Osteoblast (primary cell): ENCODE measurements around the gene C1orf50. TPM values are rescaled to one million over a fixed set of nuclear protein-coding genes. Genes with fewer than 3 reads are reported as not detected.
A peak's percentile ranks its signal among the peaks of the same experiment; 100 is the strongest.

ENCODE experiments used
- DNase-seq: peaks from one replicate; pipeline ENCODE4 v3.0.0; 2011; ENCODE audit warnings: low spot score, mixed read lengths; ENCODE audit not compliant: insufficient read length; ENCODE audit errors: missing footprints
- H2AFZ ChIP-seq: 2 replicates; pipeline ENCODE4 v1.6.0; 2011; ENCODE audit warnings: mild to moderate bottlenecking, low read length
- H3K27ac ChIP-seq: 2 replicates; pipeline ENCODE4 v1.5.1; 2011; ENCODE audit warnings: mild to moderate bottlenecking, low read depth, low read length, moderate library complexity
- H3K27me3 ChIP-seq: 2 replicates; pipeline ENCODE4 v1.6.0; 2012; ENCODE audit warnings: mild to moderate bottlenecking, control low read depth, inconsistent platforms, low read length, moderate library complexity; ENCODE audit not compliant: insufficient read depth
- H3K36me3 ChIP-seq: 2 replicates; pipeline ENCODE4 v1.5.1; 2011; ENCODE audit warnings: mild to moderate bottlenecking, low read length, control low read depth, moderate library complexity; ENCODE audit not compliant: insufficient read depth
- H3K4me1 ChIP-seq: 2 replicates; pipeline ENCODE4 v1.5.1; 2011; ENCODE audit warnings: mild to moderate bottlenecking, low read length, control low read depth, moderate library complexity; ENCODE audit not compliant: insufficient read depth
- H3K4me2 ChIP-seq: 2 replicates; pipeline ENCODE4 v1.6.0; 2011; ENCODE audit warnings: mild to moderate bottlenecking, low read length; ENCODE audit not compliant: insufficient read depth
- H3K4me3 ChIP-seq: fragments of 200-600 bp; sonication (generic); 3 replicates; pipeline ENCODE4 v1.5.1; 2012; ENCODE audit warnings: mild to moderate bottlenecking, low read length, inconsistent platforms; ENCODE audit not compliant: insufficient read depth
- H3K79me2 ChIP-seq: 2 replicates; pipeline ENCODE4 v1.6.0; 2012; ENCODE audit warnings: mild to moderate bottlenecking, low read length, control low read depth, inconsistent platforms; ENCODE audit not compliant: insufficient read depth
- H3K9me3 ChIP-seq: 2 replicates; pipeline ENCODE4 v1.5.1; 2011; ENCODE audit warnings: low read depth, low read length, control low read depth
- H4K20me1 ChIP-seq: 2 replicates; pipeline ENCODE4 v1.6.0; 2012; ENCODE audit warnings: mild to moderate bottlenecking, low read length, control low read depth; ENCODE audit not compliant: insufficient read depth
- CTCF ChIP-seq: IDR thresholded peaks from 2 replicates; pipeline ENCODE4 v1.5.1; 2011; ENCODE audit warnings: mild to moderate bottlenecking, low read depth, low read length, moderate library complexity; ENCODE audit errors: extremely low read depth
- total RNA-seq: library from RNA; depleted of rRNA; stranded (reverse); fragments of >200 nt; gene quantifications from 2 replicates; pipeline ENCODE4 v1.2.3, GENCODE V29; 2012

C1orf50 gene
- total RNA-seq, 1 donor = 4.7 TPM

GRCh38 chr1:42735056-42735455, 32.0 kb upstream of the C1orf50 start:
- Histone ChIP-seq H3K36me3 (no peaks in the 10 kb centered on the region), H3K27me3 (no peaks in the 10 kb centered on the region), H2AFZ (no peak overlapping the region), H3K4me3 (no peak overlapping the region), H3K9me3 (no peaks in the 10 kb centered on the region), H3K79me2 (no peaks in the 10 kb centered on the region), H3K4me1 (no peaks in the 10 kb centered on the region), H3K4me2 (no peak overlapping the region), H3K27ac (no peak overlapping the region), H4K20me1 (no peaks in the 10 kb centered on the region)
- peak; percentile 27 for DNase-seq
- TF ChIP-seq CTCF = no peak

DNA sequence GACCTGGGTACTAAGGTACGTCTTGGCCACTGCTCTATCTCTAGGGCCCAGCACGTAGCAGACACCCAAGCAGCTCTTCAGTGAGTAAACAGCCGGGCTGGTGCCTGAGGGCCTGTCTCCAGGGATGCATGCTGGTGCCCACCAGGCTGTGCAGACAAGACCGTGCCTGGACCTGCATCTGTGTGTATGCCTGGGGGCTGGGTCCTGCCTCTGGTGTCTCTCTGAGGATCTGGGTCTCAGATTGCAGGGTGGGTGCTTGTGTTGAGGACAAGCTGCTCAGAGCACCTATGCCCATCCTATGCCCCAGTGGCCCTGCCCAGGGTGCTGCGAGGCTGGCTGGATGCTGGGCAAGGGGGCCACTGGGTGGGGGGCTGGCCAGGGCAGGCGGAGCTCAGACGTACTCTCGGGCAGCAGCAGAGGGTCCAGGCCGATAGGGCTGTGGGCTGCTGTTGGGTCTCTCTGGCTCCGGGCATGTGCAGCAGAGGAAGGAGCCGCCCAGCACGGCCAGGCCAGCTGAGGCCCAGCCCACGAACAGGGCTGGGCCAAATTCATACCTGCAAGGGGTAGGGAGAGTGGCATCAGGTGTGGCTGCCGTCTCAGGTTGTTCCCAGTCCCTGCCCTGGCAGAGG, 31.5 kb upstream of the C1orf50 start:
- H3K4me2 ChIP-seq = no peak overlapping the region

GRCh38 chr1:42736152-42736551, 30.9 kb upstream of the C1orf50 start:
- Histone ChIP-seq H3K4me2 (no peak overlapping the region), H3K9me3 (no peaks in the 10 kb centered on the region), H3K27me3 (no peaks in the 10 kb centered on the region), H2AFZ (no peak overlapping the region), H3K4me1 (no peaks in the 10 kb centered on the region), H3K4me3 (no peak overlapping the region), H3K36me3 (no peaks in the 10 kb centered on the region), H4K20me1 (no peaks in the 10 kb centered on the region), H3K27ac (no peak overlapping the region), H3K79me2 (no peaks in the 10 kb centered on the region)
- peak; percentile 44 for TF ChIP-seq CTCF
- peak; percentile 93 for DNase-seq

More for the DNA sequence above, 31.5 kb upstream of the C1orf50 start:
- Histone ChIP-seq H3K9me3 (no peaks in the 10 kb centered on the region), H3K27me3 (no peaks in the 10 kb centered on the region), H3K36me3 (no peaks in the 10 kb centered on the region), H2AFZ (no peak overlapping the region), H3K79me2 (no peaks in the 10 kb centered on the region), H3K4me3 (no peak overlapping the region), H3K27ac (no peak overlapping the region), H4K20me1 (no peaks in the 10 kb centered on the region), H3K4me1 (no peaks in the 10 kb centered on the region)
- TF ChIP-seq CTCF = no peak
- DNase-seq = peak; percentile 29

- H3K79me2 ChIP-seq = no peaks in the 10 kb centered on the region
- no peak overlapping the region for H3K4me2 ChIP-seq
- no peaks in the 10 kb centered on the region for H3K4me1 ChIP-seq
- DNase-seq = peak; percentile 72
- no peaks in the 10 kb centered on the region for H3K36me3 ChIP-seq
- H3K4me3 ChIP-seq = no peak overlapping the region
- no peaks in the 10 kb centered on the region for H3K9me3 ChIP-seq
- TF ChIP-seq CTCF = no peak
- H2AFZ ChIP-seq = no peak overlapping the region
- H3K27me3 ChIP-seq = no peaks in the 10 kb centered on the region
- no peak overlapping the region for H3K27ac ChIP-seq
- no peaks in the 10 kb centered on the region for H4K20me1 ChIP-seq
Observed at GRCh38 chr1:42736571-42737200, 30.4 kb upstream of the C1orf50 start.
